OCI-LY1 (cell line): Measurements from ENCODE around the gene MBD3L3.
"Not testable (repeated sequence)": the region's sequence is repeated elsewhere in the genome, so short reads cannot be mapped to it uniquely, and the experiment has no call there.

Source experiments
- EZH2 ChIP-seq: fragments of 200-600 bp; sonication (generic), shearing (Covaris generic); IDR thresholded peaks from 2 replicates; pipeline ENCODE4 v1.8.0; 2017; ENCODE audit warnings: borderline replicate concordance, mixed run types, mild to moderate bottlenecking, antibody characterized with exemption, low read length, moderate library complexity, mixed read lengths
- TF ChIP-seq, protein P1 (sequence below): fragments of 200-600 bp; sonication (generic), shearing (Covaris generic); IDR thresholded peaks from 2 replicates; pipeline ENCODE4 v1.5.1; 2017; ENCODE audit warnings: mild to moderate bottlenecking, antibody characterized with exemption, low read length, moderate library complexity, mixed read lengths

DNA sequence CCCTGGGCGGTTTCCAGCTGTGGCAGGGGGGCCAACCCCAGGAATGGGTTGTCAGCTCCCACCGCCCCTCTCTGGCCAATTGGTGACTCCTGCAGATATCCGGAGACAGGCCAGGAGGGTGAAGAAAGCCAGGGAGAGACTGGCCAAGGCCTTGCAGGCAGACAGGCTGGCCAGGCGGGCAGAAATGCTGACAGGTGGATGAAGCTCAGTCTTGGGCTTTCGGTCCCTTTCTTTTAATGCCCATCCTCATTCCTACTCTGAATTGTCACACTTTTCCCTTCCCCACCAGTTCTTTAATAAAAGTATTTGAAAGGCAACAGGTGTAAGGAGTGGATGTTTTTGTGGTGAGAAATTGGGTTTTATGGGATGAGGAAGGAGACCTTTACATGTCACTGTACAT, 7.1 kb downstream of the MBD3L3 start:
- TF ChIP-seq, protein P1, sequence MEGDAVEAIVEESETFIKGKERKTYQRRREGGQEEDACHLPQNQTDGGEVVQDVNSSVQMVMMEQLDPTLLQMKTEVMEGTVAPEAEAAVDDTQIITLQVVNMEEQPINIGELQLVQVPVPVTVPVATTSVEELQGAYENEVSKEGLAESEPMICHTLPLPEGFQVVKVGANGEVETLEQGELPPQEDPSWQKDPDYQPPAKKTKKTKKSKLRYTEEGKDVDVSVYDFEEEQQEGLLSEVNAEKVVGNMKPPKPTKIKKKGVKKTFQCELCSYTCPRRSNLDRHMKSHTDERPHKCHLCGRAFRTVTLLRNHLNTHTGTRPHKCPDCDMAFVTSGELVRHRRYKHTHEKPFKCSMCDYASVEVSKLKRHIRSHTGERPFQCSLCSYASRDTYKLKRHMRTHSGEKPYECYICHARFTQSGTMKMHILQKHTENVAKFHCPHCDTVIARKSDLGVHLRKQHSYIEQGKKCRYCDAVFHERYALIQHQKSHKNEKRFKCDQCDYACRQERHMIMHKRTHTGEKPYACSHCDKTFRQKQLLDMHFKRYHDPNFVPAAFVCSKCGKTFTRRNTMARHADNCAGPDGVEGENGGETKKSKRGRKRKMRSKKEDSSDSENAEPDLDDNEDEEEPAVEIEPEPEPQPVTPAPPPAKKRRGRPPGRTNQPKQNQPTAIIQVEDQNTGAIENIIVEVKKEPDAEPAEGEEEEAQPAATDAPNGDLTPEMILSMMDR, result not testable (repeated sequence)
- not testable (repeated sequence) for TF ChIP-seq EZH2
